Gastrocnemius medialis (tissue), 4 donors: ENCODE measurements around the gene BNIP5.

Experiments used
- CTCF ChIP-seq, 5 experiments: fragments of 450-650 bp in 3 of 5; fragments of 200-600 bp in 2 of 5; sonication (generic) in 2 of 5; IDR thresholded peaks in 4 of 5; conservative IDR thresholded peaks in 1 of 5; 1 replicate in 4 of 5; 2 replicates in 1 of 5; pipeline ENCODE4 v1.5.1; 2016 to 2019; ENCODE audit warnings: antibody characterized with exemption in 5 of 5, mild to moderate bottlenecking in 3 of 5, moderate library complexity in 3 of 5
- POLR2A ChIP-seq, 2 donors: fragments of 450-650 bp; IDR thresholded peaks; one replicate each; pipeline ENCODE4 v1.6.1; 2017; ENCODE audit warnings: antibody characterized with exemption in 2 of 2, mild to moderate bottlenecking in 2 of 2, moderate library complexity in 2 of 2

- TF ChIP-seq CTCF (IDR thresholded peaks at IDR 0.05 in 4 of 5, conservative IDR thresholded peaks at IDR 0.05 in 1 of 5) (peak; percentile 67 to 87 (median 74)), POLR2A (IDR thresholded peaks at IDR 0.05) (no peak)
Observed at GRCh38 chr6:36302227-36302976, 34.3 kb downstream of the BNIP5 start.
